A673 (cell line): ENCODE results near the gene SLC2A13. TPM values are rescaled to one million over a fixed set of nuclear protein-coding genes. Genes with fewer than 3 reads are reported as not detected.

Source experiments
- BruUV-seq: library from RNA; stranded (reverse); fragments of 400-500 nt; replicated peaks from 2 replicates; lab custom pipeline; 2021; lab: Mats Ljungman, UMichigan
- CTCF ChIA-PET: fragments of 300-600 bp; sonication (Branson Sonifier 250); formaldehyde crosslinking; loops from one replicate; lab custom pipeline; 2022; ENCODE audit warnings: antibody characterized with exemption; lab: Charles Lee
- POLR2A ChIA-PET: fragments of 300-600 bp; sonication (Branson Sonifier 250); formaldehyde crosslinking; loops from one replicate; lab custom pipeline; 2022; ENCODE audit warnings: antibody characterized with exemption; ENCODE audit not compliant: low non-redundant PET; lab: Charles Lee
- DNase-seq: peaks from one replicate; pipeline ENCODE4 v3.0.0-alpha.2; 2015; ENCODE audit warnings: low spot score
- H3K27ac ChIP-seq: fragments of 200-600 bp; sonication (generic); 2 replicates; pipeline ENCODE4 v1.5.1; 2016; ENCODE audit warnings: mixed run types, low read depth, mild to moderate bottlenecking, mixed read lengths, antibody characterized with exemption, low read length; ENCODE audit not compliant: poor library complexity, severe bottlenecking
- H3K27me3 ChIP-seq: fragments of 200-600 bp; sonication (generic); replicated peaks from 2 replicates; pipeline ENCODE4 v1.6.1; 2017; ENCODE audit warnings: mixed run types, low read depth, mild to moderate bottlenecking, mixed read lengths, antibody characterized with exemption, low read length; ENCODE audit not compliant: insufficient read depth, poor library complexity
- H3K36me3 ChIP-seq: fragments of 200-600 bp; sonication (generic); 2 replicates; pipeline ENCODE4 v1.6.1; 2016; ENCODE audit warnings: mixed run types, mild to moderate bottlenecking, mixed read lengths, antibody characterized with exemption, low read length; ENCODE audit not compliant: insufficient read depth, poor library complexity, severe bottlenecking
- H3K4me1 ChIP-seq: fragments of 200-600 bp; sonication (generic); 2 replicates; pipeline ENCODE4 v1.6.1; 2017; ENCODE audit warnings: mixed run types, mild to moderate bottlenecking, mixed read lengths, antibody characterized with exemption, low read length; ENCODE audit not compliant: insufficient read depth, poor library complexity, severe bottlenecking
- H3K4me3 ChIP-seq: fragments of 200-600 bp; sonication (generic); 2 replicates; pipeline ENCODE4 v1.5.1; 2016; ENCODE audit warnings: low read depth, mixed run types, mild to moderate bottlenecking, mixed read lengths, low read length; ENCODE audit not compliant: poor library complexity, severe bottlenecking
- H3K9me3 ChIP-seq: fragments of 200-600 bp; sonication (generic); 2 replicates; pipeline ENCODE4 v1.6.1; 2016; ENCODE audit warnings: mixed run types, low read depth, mild to moderate bottlenecking, mixed read lengths, antibody characterized with exemption, low read length; ENCODE audit not compliant: poor library complexity, severe bottlenecking
- CTCF ChIP-seq: fragments of 300-800, 200-600 bp; sonication (generic); conservative IDR thresholded peaks from 2 replicates; pipeline ENCODE4 v1.5.1; 2017; ENCODE audit warnings: low read depth, mild to moderate bottlenecking, antibody characterized with exemption, low read length, moderate library complexity, mixed read lengths
- EZH2 ChIP-seq: fragments of 200-600 bp; sonication (generic); IDR thresholded peaks from 2 replicates; pipeline ENCODE4 v1.6.1; 2017; ENCODE audit warnings: borderline replicate concordance, low read depth, mild to moderate bottlenecking, mixed read lengths, antibody characterized with exemption, low read length; ENCODE audit not compliant: poor library complexity, severe bottlenecking
- intact Hi-C: fragments of 100-400 bp; cut with micrococcal nuclease; formaldehyde crosslinking; loops from one replicate; pipeline ENCODE4 v1.10.0; 2022; ENCODE audit not compliant: unreplicated experiment
- total RNA-seq: library from RNA; stranded (reverse); gene quantifications from 2 replicates; pipeline ENCODE4 v1.2.3, GENCODE V29; 2021

SLC2A13 gene
- total RNA-seq, 1 experiment from 2014 or later, result 9.1 TPM

GRCh38 chr12:39722504-39722903 lies 383.4 kb downstream of the SLC2A13 start:
- POLR2A ChIA-PET, result interaction anchor here (0.6 kb wide), 1 partner anchor 902 kb away, joined by 3 read pairs; no protein-coding TSS in a partner anchor
- intact Hi-C loops, result no loop called here

GRCh38 chr12:39713552-39713951 lies 392.3 kb downstream of the SLC2A13 start:
- Histone ChIP-seq H3K27me3 (no peaks in the 10 kb centered on the region), H3K36me3 (no peaks in the 10 kb centered on the region), H3K27ac (no peak overlapping the region), H3K9me3 (no peaks in the 10 kb centered on the region), H3K4me1 (no peaks in the 10 kb centered on the region), H3K4me3 (no peak overlapping the region)
- ChIA-PET POLR2A (no interaction called here), CTCF (no interaction called here)
- no TSS peak for BruUV-seq
- DNase-seq, result no peak
- intact Hi-C loops, result no loop called here
- TF ChIP-seq CTCF, result no peak

More at GRCh38 chr12:39722504-39722903, 383.4 kb downstream of the SLC2A13 start:
- Histone ChIP-seq H3K4me3 (no peak overlapping the region), H3K4me1 (peaks cover 3% of the 10 kb centered on the region), H3K9me3 (no peaks in the 10 kb centered on the region), H3K27ac (no peak overlapping the region), H3K27me3 (no peaks in the 10 kb centered on the region), H3K36me3 (no peaks in the 10 kb centered on the region)
- CTCF ChIA-PET, result no interaction called here
- DNase-seq, result no peak
- BruUV-seq, result no TSS peak
- TF ChIP-seq EZH2 (no peak), CTCF (no peak)

- Histone ChIP-seq H3K36me3 (no peaks in the 10 kb centered on the region), H3K9me3 (no peaks in the 10 kb centered on the region), H3K4me3 (no peak overlapping the region), H3K27me3 (no peaks in the 10 kb centered on the region), H3K4me1 (no peaks in the 10 kb centered on the region), H3K27ac (no peak overlapping the region)
- DNase-seq, result no peak
- BruUV-seq, result no TSS peak
- ChIA-PET CTCF (no interaction called here), POLR2A (no interaction called here)
- intact Hi-C loops, result no loop called here
- TF ChIP-seq CTCF, result no peak
- TF ChIP-seq EZH2, result no peak
Measured at GRCh38 chr12:39712334-39712733, 393.5 kb downstream of the SLC2A13 start.

Other genes starting within 250 kb of the SLC2A13 start
- 3.1 and 3.4 TPM in 2 replicates for gene LRRK2, start 118.9 kb upstream of the SLC2A13 start, total RNA-seq